Osteocyte (in vitro differentiated cells): ENCODE measurements around the gene OXCT2. TPM values are rescaled to one million over a fixed set of nuclear protein-coding genes. Genes with fewer than 3 reads are reported as not detected.
"Not testable (repeated sequence)": the region's sequence is repeated elsewhere in the genome, so short reads cannot be mapped to it uniquely, and the experiment has no call there.

Source experiments
- DNase-seq: peaks from one replicate; pipeline ENCODE4 v3.0.0; 2021; ENCODE audit warnings: mixed read lengths; ENCODE audit not compliant: unreplicated experiment; ENCODE audit errors: extremely low spot score
- H3K27ac Mint-ChIP-seq: one replicate; pipeline ENCODE4 v1.8.0; 2021; ENCODE audit warnings: mild to moderate bottlenecking, mixed read lengths; ENCODE audit not compliant: unreplicated experiment
- H3K27me3 Mint-ChIP-seq: one replicate; pipeline ENCODE4 v1.8.0; 2021; ENCODE audit warnings: mixed read lengths; ENCODE audit not compliant: unreplicated experiment
- H3K36me3 Mint-ChIP-seq: one replicate; pipeline ENCODE4 v1.8.0; 2021; ENCODE audit warnings: mixed read lengths; ENCODE audit not compliant: unreplicated experiment
- H3K4me1 Mint-ChIP-seq: one replicate; pipeline ENCODE4 v1.8.0; 2021; ENCODE audit warnings: mixed read lengths; ENCODE audit not compliant: unreplicated experiment
- H3K4me3 Mint-ChIP-seq: one replicate; pipeline ENCODE4 v1.8.0; 2021; ENCODE audit warnings: mild to moderate bottlenecking, moderate library complexity, mixed read lengths; ENCODE audit not compliant: unreplicated experiment
- H3K9me3 Mint-ChIP-seq: one replicate; pipeline ENCODE4 v1.8.0; 2021; ENCODE audit warnings: mixed read lengths; ENCODE audit not compliant: unreplicated experiment
- long read RNA-seq: library from polyadenylated mRNA; unstranded; transcript quantifications from one replicate; pipeline ENCODE4 v2.0.0, GENCODE V29; 2021
- total RNA-seq: library from RNA; stranded (reverse); gene quantifications from 2 replicates; pipeline ENCODE4 v1.2.1, GENCODE V29; 2021
- TF ChIP-seq, protein P1 (sequence below): fragments of 200-600 bp; sonication (generic); IDR thresholded peaks from 2 replicates; pipeline ENCODE4 v1.5.0; 2021; ENCODE audit warnings: antibody characterized with exemption, mild to moderate bottlenecking, moderate library complexity

Gene OXCT2
- 0.18 TPM in 1 of 2 replicates, not detected in the other for total RNA-seq
- long read RNA-seq = 0 reads

- not testable (repeated sequence) for H3K9me3 Mint-ChIP-seq, H3K27ac Mint-ChIP-seq, H3K27me3 Mint-ChIP-seq, H3K4me3 Mint-ChIP-seq, H3K36me3 Mint-ChIP-seq, H3K4me1 Mint-ChIP-seq, DNase-seq
Observed at GRCh38 chr1:39771022-39771532, at the start of gene OXCT2. Gene OXCT2, minus strand, starts transcription at chr1:39771348. Its CDS starts 93 bp downstream, at chr1:39771255.

- TF ChIP-seq, protein P1, sequence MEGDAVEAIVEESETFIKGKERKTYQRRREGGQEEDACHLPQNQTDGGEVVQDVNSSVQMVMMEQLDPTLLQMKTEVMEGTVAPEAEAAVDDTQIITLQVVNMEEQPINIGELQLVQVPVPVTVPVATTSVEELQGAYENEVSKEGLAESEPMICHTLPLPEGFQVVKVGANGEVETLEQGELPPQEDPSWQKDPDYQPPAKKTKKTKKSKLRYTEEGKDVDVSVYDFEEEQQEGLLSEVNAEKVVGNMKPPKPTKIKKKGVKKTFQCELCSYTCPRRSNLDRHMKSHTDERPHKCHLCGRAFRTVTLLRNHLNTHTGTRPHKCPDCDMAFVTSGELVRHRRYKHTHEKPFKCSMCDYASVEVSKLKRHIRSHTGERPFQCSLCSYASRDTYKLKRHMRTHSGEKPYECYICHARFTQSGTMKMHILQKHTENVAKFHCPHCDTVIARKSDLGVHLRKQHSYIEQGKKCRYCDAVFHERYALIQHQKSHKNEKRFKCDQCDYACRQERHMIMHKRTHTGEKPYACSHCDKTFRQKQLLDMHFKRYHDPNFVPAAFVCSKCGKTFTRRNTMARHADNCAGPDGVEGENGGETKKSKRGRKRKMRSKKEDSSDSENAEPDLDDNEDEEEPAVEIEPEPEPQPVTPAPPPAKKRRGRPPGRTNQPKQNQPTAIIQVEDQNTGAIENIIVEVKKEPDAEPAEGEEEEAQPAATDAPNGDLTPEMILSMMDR = no peak
- Mint-ChIP-seq H3K9me3 (no peaks in the 10 kb centered on the region), H3K4me1 (peaks cover 7% of the 10 kb centered on the region), H3K27ac (no peak overlapping the region), H3K36me3 (no peaks in the 10 kb centered on the region), H3K27me3 (peaks cover 13% of the 10 kb centered on the region), H3K4me3 (no peak overlapping the region)
- no peak for DNase-seq
Observed at GRCh38 chr1:39819091-39819812, 48.1 kb upstream of the OXCT2 start.

DNA sequence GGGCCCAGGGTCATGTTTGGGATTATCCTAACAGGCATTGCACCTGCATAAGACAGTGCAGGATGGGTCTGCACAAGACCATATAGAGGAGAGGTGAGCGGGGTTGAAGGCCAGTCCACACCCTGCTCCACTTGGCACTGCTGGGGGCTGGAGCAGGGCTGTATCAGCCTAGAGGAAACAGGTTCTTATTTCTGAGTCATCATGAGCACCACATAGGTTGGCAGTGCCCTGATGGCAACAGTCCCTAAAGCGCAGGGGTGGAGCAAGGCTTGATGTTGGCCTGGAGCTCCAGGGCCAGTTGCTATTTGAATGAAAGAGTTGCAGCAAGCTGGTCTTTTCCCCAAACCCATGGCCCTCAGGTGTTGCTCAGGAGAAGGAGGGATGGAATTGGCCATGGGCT, 47.3 kb upstream of the OXCT2 start:
- Mint-ChIP-seq H3K27ac (no peak overlapping the region), H3K4me3 (no peak overlapping the region), H3K36me3 (no peaks in the 10 kb centered on the region), H3K27me3 (peaks cover 13% of the 10 kb centered on the region), H3K9me3 (no peaks in the 10 kb centered on the region), H3K4me1 (peaks cover 7% of the 10 kb centered on the region)
- TF ChIP-seq, protein P1 = no peak
- DNase-seq = no peak

GRCh38 chr1:39817091-39817932, 46.2 kb upstream of the OXCT2 start:
- H3K27me3 Mint-ChIP-seq = peaks cover 13% of the 10 kb centered on the region
- H3K27ac Mint-ChIP-seq, H3K4me3 Mint-ChIP-seq, H3K36me3 Mint-ChIP-seq, DNase-seq, H3K4me1 Mint-ChIP-seq, H3K9me3 Mint-ChIP-seq: not testable (repeated sequence)

DNA sequence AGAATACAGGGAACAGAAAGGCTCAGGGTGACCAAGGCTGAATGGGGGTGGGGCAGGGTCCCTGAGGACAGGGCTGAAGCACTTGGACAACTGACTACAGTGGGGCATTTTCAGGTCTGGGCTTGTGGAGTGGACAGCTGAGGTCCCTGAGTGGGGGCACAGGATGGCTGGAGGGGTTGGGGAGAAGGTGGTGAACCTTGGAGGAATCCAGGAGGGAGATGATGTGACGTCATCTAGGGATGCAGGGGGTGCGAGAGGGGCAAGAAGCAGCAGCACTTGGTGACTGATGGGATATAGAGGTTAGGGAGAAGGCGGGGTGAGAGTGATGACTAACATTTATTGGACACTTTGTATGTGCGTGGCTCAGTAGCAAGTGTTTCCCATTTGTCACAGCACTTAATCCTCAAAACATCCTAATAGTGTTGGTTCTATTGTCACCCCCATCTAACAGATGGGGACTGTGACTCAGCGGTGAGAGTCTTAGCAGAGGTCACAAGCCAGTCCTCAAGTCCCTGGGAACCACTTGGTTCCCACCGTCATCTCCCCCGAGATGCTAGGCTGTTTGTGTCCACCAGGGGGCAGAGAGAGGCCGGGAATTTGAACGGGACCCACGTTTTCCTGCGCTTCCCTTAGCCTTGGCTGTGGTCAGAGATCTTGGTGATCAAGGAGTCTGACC, 45.4 kb upstream of the OXCT2 start:
- H3K4me3 Mint-ChIP-seq = no peak overlapping the region
- peaks cover 13% of the 10 kb centered on the region for H3K27me3 Mint-ChIP-seq
- no peak for DNase-seq
- no peaks in the 10 kb centered on the region for H3K4me1 Mint-ChIP-seq
- H3K27ac Mint-ChIP-seq = no peak overlapping the region
- H3K36me3 Mint-ChIP-seq = no peaks in the 10 kb centered on the region
- no peaks in the 10 kb centered on the region for H3K9me3 Mint-ChIP-seq
- TF ChIP-seq, protein P1 = peak; percentile 76
